ENCODE results near the gene SPAG16. TPM values are rescaled to one million over a fixed set of nuclear protein-coding genes. Genes with fewer than 3 reads are reported as not detected.

Gene SPAG16
- total RNA-seq, 1 experiment from 2014 or later, result 17.2 TPM

GRCh38 chr2:213425618-213426017 lies 141.4 kb downstream of the SPAG16 start:
- TF ChIP-seq CTCF (conservative IDR thresholded peaks at IDR 0.05; ENCODE audit: low read depth, low read length) (no peak), EZH2 (IDR thresholded peaks at IDR 0.05; ENCODE audit: low read length, unreplicated experiment) (no peak), EZH2phosphoT487 (IDR thresholded peaks at IDR 0.05; ENCODE audit: borderline replicate concordance, low read length) (no peak)
- H3K36me3 ChIP-seq (ENCODE audit: low read depth, low read length), result no peaks in the 10 kb centered on the region
- H3K9me3 ChIP-seq (ENCODE audit: low read length), result 0 out of 2 replicates have a peak, but pooled peaks cover 3% of the 10 kb centered on the region
- H3K9me2 ChIP-seq (replicated peaks; ENCODE audit: low read length), result no peaks in the 10 kb centered on the region
- ChIA-PET CTCF (no interaction called here), POLR2A (ENCODE audit: unreplicated experiment) (no interaction called here)
- 0 out of 2 replicates have a peak, but pooled peaks cover 5% of the 10 kb centered on the region for H3K4me1 ChIP-seq (ENCODE audit: insufficient read depth, low read length)
- no peaks in the 10 kb centered on the region for H3K79me2 ChIP-seq (ENCODE audit: low read length)
- no peak overlapping the region for H2AFZ ChIP-seq (ENCODE audit: low read length)
- H3F3A ChIP-seq (ENCODE audit: low read length, unreplicated experiment), result no peaks in the 10 kb centered on the region
- intact Hi-C loops (cut with micrococcal nuclease), result no loop called here
- no peaks in the 10 kb centered on the region for H3K27me3 ChIP-seq (ENCODE audit: low read length)
- ATAC-seq, result no peak
- no peaks in the 10 kb centered on the region for H4K20me1 ChIP-seq (ENCODE audit: low read length)
- BruUV-seq (replicated peaks), result no TSS peak
- no peak overlapping the region for H3K4me3 ChIP-seq (ENCODE audit: low read length)
- no peak overlapping the region for H3K4me2 ChIP-seq (ENCODE audit: low read length)
- DNase-seq, result no peak
- H3K9ac ChIP-seq (ENCODE audit: low read length), result no peak overlapping the region
- no peak overlapping the region for H3K27ac ChIP-seq (ENCODE audit: low read length)

DNA sequence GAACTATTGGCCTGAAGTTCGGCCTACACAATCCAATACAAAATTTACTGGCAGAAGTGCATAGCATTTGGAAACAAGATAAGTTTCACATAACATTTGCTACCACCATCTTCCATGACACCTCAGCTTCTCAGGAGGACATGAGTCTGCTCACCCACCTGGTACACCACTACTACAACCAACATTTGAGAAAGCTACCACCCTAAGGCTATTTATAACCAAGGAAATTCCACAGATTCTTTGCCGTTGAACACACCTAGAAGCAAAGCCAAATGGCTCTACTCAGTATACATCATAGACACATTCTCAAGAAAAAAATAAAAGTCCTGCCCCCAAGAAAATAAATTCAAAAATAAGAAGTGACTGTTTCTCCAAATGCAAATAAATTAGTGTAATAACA lies 145.3 kb downstream of the SPAG16 start:
- TF ChIP-seq CTCF (conservative IDR thresholded peaks at IDR 0.05; ENCODE audit: low read depth, low read length) (no peak), EZH2 (IDR thresholded peaks at IDR 0.05; ENCODE audit: low read length, unreplicated experiment) (no peak), EZH2phosphoT487 (IDR thresholded peaks at IDR 0.05; ENCODE audit: borderline replicate concordance, low read length) (no peak)
- ATAC-seq, result peak; percentile 70
- Histone ChIP-seq H3K9ac (ENCODE audit: low read length) (no peak overlapping the region), H3K27ac (ENCODE audit: low read length) (no peak overlapping the region), H4K20me1 (ENCODE audit: low read length) (no peaks in the 10 kb centered on the region), H3K9me2 (replicated peaks; ENCODE audit: low read length) (no peaks in the 10 kb centered on the region), H3K36me3 (ENCODE audit: low read depth, low read length) (no peaks in the 10 kb centered on the region), H3K27me3 (ENCODE audit: low read length) (no peaks in the 10 kb centered on the region), H3K4me1 (ENCODE audit: insufficient read depth, low read length) (0 out of 2 replicates have a peak, but pooled peaks cover 5% of the 10 kb centered on the region), H3K4me2 (ENCODE audit: low read length) (no peak overlapping the region), H3F3A (ENCODE audit: low read length, unreplicated experiment) (no peaks in the 10 kb centered on the region), H3K79me2 (ENCODE audit: low read length) (no peaks in the 10 kb centered on the region), H2AFZ (ENCODE audit: low read length) (peak overlapping the region; percentile 22; the same call in 1 of the 2 replicates), H3K4me3 (ENCODE audit: low read length) (no peak overlapping the region), H3K9me3 (ENCODE audit: low read length) (0 out of 2 replicates have a peak, but pooled peaks cover 3% of the 10 kb centered on the region)
- POLR2A ChIA-PET (ENCODE audit: unreplicated experiment), result no interaction called here
- peak; percentile 65 for DNase-seq
- CTCF ChIA-PET, result no interaction called here
- intact Hi-C loops (cut with micrococcal nuclease), result no loop called here
- no TSS peak for BruUV-seq (replicated peaks)

- no peak overlapping the region for H3K4me2 ChIP-seq (ENCODE audit: low read length)
- no peaks in the 10 kb centered on the region for H3K9me3 ChIP-seq (ENCODE audit: low read length)
- H3K9ac ChIP-seq (ENCODE audit: low read length), result no peak overlapping the region
- H3F3A ChIP-seq (ENCODE audit: low read length, unreplicated experiment), result no peaks in the 10 kb centered on the region
- no peak overlapping the region for H3K27ac ChIP-seq (ENCODE audit: low read length)
- BruUV-seq (replicated peaks), result no TSS peak
- no peak overlapping the region for H2AFZ ChIP-seq (ENCODE audit: low read length)
- POLR2A ChIA-PET (ENCODE audit: unreplicated experiment), result no interaction called here
- no peak for ATAC-seq
- no peaks in the 10 kb centered on the region for H3K9me2 ChIP-seq (replicated peaks; ENCODE audit: low read length)
- no peaks in the 10 kb centered on the region for H3K79me2 ChIP-seq (ENCODE audit: low read length)
- no peak for TF ChIP-seq EZH2 (IDR thresholded peaks at IDR 0.05; ENCODE audit: low read length, unreplicated experiment)
- TF ChIP-seq CTCF (conservative IDR thresholded peaks at IDR 0.05; ENCODE audit: low read depth, low read length), result no peak
- TF ChIP-seq EZH2phosphoT487 (IDR thresholded peaks at IDR 0.05; ENCODE audit: borderline replicate concordance, low read length), result no peak
- H3K27me3 ChIP-seq (ENCODE audit: low read length), result no peaks in the 10 kb centered on the region
- CTCF ChIA-PET, result no interaction called here
- H3K4me1 ChIP-seq (ENCODE audit: insufficient read depth, low read length), result no peaks in the 10 kb centered on the region
- intact Hi-C loops (cut with micrococcal nuclease), result no loop called here
- H3K36me3 ChIP-seq (ENCODE audit: low read depth, low read length), result no peaks in the 10 kb centered on the region
- no peak for DNase-seq
- H3K4me3 ChIP-seq (ENCODE audit: low read length), result no peak overlapping the region
- H4K20me1 ChIP-seq (ENCODE audit: low read length), result no peaks in the 10 kb centered on the region
These were observed 159.7 kb downstream of the SPAG16 start for GRCh38 chr2:213443921-213444320.
